Stimulated activated CD4-positive, alpha-beta T cell treated with anti-CD3 and anti-CD28 coated beads, TNF-alpha, amount 100 ng/mL, for 24 hours (primary cell): ENCODE results near the gene RETREG1.
"Not testable (repeated sequence)": the region's sequence is repeated elsewhere in the genome, so short reads cannot be mapped to it uniquely, and the experiment has no call there.

ENCODE experiments used
- DNase-seq, 3 experiments: peaks; one replicate each; pipeline ENCODE4 v3.0.0-alpha.2; 2020; ENCODE audit warnings: low read depth in 3 of 3

The RETREG1 gene, protein sequence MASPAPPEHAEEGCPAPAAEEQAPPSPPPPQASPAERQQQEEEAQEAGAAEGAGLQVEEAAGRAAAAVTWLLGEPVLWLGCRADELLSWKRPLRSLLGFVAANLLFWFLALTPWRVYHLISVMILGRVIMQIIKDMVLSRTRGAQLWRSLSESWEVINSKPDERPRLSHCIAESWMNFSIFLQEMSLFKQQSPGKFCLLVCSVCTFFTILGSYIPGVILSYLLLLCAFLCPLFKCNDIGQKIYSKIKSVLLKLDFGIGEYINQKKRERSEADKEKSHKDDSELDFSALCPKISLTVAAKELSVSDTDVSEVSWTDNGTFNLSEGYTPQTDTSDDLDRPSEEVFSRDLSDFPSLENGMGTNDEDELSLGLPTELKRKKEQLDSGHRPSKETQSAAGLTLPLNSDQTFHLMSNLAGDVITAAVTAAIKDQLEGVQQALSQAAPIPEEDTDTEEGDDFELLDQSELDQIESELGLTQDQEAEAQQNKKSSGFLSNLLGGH

DNA sequence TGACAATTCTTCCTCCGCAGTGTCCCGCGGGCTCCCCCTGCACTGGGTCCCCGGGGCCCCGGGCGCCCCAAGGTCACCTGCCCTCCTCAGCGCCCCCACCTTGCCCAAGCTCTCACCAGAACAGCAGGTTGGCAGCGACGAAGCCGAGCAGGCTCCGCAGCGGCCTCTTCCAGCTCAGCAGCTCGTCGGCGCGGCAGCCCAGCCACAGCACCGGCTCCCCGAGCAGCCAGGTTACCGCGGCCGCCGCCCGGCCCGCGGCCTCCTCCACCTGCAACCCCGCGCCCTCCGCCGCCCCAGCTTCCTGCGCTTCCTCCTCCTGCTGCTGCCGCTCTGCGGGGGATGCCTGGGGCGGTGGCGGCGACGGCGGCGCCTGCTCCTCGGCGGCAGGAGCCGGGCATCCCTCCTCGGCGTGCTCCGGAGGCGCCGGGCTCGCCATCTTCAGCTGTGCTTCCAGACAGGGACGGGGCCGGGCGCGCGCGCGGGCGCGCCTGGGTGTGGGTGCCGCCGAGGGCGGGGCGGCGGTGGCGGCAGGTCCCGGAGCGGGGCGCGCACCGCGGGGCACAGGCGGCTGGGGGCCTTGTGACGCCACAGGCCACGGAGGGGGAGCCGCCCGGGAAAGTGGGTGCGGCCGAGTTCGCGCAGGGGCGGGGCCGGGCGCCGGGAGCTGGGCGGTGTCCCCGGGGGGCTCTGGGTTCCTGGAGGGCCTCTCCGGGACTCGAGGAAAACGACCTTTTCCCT is at the start of gene RETREG1:
Gene RETREG1 (minus strand): TSS at position 462 of the 738 bp plus-strand sequence. CDS start 26 bp downstream, at position 436.
- peak; percentile 62 to 78 (median 74) for DNase-seq

DNA sequence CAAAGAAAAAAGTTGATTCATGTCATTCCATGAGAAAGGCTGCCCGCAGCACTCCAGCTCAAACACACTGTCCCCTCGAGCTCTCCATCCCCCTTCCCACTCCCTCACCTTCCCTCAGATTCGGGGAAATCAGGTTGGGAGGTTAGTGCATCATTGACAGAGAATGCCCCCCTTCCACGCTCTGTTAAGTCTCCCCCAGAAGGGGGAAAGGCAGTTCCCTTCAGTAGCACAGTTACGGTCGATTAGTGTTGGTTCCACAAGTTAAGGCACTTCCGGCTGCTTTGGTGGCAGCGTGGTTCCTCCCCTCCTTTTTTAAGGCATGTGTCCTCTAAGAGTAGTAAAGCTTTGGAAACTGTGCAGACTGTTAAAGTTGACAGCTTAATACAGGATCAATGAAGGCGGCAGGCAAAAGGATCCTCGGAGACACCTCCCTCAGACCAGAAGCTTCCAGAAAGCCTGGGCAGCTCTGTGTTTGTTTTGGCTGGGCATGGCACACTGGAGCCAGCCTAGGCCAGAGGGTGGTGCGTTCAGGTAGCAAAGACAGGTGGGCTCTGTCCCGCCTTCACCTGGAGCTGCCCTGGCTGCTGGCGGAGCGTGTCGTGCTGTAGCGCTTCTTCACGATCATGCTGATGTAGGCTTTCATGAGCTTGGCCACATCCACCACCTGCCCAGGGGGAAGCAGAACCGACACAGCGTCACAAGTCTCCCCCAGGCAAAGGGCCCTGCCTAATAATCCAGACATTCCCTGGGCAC is 49.5 kb upstream of the RETREG1 start:
- DNase-seq = no peak

DNA sequence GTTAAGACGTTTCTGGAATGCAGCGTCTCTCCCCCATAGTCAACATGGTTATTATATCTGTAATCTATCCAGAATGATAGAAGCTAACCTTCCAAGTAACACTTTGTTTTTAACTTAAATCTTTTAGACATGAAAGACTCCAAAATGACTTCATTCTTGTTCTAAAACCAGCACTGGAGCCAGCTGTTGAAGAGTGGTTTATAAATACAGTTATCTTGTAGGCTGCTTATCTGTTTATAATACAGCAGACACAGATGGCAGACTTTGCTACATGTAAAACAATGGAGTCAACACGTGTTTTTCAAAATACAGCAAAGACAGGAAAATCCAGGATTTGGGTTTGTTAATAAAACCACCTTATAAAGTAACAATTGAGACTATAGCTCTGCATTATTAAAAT is 48.8 kb upstream of the RETREG1 start:
- DNase-seq = no peak

DNA sequence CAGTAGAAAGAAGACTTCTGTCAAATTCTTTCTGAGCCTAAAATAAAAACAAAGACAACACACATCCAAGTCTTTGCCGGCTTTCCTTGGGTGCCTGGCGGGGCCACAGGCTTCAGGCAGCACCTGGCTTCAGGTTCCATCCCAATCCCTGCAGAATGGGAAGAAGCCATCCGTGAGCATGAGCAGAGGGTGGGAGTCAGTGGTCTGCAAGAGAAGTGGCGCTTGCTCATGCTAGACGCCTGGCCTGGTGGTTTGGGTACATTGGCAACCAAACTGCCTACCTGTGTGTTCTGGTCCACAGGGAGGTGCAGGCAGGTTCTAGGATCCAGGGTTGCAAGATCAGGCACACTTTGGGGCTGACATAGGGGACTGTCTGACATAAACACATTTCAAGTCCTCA is 47.6 kb upstream of the RETREG1 start:
- no peak for DNase-seq

DNA sequence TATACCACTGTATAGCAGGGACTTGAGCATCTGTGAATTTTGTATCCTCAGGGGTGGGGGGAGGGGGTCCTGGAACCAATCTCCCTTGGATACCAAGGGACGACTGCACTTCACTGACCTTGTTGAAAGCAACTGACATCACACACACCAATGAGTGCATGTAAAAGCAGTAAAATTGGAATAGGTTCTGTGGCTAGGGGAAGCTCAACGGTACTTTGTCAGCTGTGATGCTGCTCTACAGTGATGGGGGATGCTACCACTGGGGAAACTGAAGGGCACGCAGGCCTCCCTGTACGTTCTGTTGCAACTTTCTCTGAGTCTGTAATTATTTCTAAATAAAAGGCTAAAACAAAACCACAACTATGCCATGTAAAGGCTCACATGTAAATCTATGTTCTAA is 47.0 kb upstream of the RETREG1 start:
- no peak for DNase-seq

DNA sequence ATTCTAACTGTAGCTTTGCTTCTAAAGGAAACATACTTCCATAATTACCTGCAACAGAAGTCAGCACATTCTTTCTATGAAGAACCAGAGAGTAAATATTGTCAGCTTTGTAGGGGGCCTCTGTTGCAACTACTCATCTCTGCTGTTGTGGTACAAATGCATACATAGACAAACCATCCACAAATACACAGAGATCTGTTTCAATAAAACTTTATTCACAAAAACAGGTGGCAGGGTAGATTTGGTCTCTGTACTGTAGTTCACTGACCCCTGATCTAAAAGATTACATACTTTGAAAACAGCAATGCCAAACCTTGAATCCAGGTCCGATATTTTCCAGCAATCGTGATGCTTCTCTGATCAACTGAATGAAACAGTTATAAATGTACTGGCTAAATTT is 44.9 kb upstream of the RETREG1 start:
- DNase-seq = no peak

DNA sequence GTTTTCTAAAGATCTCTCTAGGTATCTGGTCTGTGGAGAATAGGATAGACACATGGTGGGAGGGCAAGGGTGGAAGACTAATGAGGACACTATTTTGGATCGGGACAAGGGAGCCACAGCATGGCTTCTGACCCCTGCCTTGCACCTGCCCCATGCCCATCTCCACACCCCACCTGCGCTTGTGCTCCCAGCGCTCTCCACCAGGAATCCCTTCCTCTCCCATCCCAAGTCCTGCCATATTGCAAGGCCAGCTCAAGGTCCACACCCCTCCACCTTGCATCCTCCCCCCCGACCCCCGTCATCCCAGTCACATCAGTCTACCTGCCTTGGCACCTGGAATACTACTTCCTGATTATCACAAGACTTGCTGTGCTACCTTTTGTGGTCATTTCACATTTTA is 44.2 kb upstream of the RETREG1 start:
- DNase-seq = no peak

DNA sequence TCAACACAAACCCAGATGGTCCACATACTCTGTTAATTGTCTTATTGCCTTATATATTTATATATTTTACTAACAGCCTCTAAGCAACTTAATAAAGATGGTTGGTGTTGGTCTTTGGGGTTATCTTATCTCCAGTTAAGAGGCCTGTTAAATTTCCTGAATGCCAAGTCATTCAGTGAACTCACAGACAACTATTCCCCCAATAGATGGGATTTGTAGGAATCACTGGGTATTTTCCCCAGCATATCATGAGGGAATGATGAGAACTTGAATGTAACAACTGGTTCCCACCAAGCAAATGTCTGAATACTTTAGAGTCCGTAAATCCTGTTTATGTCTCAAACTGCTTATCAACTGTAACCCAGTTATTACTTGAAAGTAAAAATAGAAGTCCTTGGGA is 42.7 kb upstream of the RETREG1 start:
- no peak for DNase-seq

DNA sequence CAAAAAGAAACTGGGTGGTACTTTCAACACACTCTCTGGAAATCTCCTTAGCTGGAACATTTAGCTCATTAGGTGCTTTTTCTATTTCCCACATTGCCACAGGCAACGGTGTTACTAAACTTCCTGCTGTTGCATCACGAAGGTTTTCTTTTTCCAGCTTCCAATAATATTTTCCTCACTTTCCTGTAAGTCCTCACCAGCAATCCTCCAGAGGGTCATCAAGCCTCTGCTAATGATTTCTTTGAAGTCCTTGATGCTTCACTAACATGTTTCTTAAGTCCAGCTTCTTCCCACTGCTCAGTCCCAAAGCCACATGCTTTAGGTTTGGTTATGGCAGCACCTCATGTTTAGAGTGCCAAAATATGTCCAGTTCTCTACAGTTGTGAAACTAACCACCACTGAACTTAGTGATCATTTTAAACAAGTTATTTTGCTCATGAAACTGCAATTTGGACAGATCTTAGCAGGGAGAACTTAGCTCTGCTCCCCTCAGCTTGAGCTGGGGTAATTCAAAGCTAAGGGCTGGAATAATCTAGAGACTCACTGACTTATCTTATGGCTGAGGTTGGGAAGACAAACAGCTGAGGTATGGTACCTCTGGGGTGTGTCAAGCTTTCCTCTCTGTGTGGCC is 39.9 kb upstream of the RETREG1 start:
- no peak for DNase-seq

DNA sequence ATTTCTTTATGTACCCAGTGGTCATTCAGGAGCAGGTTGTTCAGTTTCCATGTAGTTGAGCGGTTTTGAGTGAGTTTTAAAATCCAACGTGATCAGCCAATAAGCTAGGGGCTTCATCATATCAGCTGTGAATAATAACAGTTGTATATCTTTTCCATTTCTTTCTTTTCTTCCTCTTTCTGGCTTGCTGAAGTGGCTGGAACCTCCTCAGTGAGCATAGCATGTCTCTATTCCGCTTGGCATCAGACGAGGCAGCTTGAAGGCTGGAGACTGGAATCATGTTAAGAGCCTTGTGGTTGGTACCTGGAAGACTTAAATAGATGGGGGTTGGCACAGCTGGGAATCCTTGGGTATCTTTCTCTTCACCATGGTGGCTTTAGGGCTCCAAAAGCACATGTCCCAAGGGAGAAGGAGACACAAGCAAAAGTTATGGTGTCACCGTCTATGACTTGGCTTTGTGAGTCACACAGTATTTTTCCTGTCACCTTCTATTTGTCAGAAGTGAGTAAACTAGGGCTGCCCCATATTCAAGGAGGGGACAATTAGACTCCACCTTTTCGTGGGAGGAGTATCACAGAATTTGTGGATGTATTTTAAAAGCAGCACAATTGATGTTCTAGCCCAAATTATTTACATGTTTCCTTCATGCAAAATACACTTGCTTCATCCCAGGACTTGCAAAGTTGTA is 38.0 kb upstream of the RETREG1 start:
- no peak for DNase-seq

DNA sequence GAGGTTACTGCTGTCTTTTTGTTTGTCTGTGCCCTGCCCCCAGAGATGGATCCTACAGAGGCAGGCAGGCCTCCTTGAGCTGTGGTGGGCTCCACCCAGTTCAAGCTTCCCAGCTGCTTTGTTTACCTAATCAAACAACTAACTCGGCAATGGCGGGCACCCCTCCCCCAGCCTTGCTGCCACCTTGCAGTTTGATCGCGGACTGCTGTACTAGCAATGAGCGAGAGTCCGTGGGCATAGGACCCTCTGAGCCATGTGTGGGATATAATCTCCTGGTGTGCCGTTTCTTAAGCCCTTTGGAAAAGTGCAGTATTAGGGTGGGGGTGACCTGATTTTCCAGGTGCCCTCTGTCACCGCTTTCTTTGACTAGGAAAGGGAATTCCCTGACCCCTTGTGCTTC is 31.9 kb upstream of the RETREG1 start:
- DNase-seq = not testable (repeated sequence)

DNA sequence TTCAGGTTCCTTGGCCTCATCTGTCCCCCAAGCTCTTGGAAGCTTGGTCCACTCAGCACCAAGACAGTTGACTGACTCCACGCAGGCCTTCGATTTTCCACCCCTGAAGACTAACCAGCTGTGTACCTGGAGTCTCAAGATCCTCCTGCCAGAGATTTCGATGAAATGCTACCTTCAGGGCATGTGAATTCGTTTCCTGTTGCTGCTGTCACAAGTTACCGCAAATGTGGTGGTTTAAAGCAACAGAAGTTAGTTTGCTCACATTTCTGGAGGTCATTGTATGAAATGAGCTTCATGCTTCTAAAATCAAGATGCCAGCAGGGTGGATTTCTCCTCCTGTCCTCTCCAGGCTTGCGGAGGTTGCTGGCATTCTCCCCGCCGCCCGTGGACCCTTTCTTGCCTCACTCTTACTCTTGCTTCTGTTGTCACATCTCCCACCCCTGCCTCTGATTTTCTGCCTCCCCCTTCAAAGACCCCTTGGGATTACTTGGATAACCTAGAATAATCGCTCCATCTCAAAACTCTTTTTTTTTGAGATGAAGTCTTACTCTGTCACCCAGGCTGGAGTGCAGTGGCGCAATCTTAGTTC is 27.6 kb upstream of the RETREG1 start:
- DNase-seq = no peak

DNA sequence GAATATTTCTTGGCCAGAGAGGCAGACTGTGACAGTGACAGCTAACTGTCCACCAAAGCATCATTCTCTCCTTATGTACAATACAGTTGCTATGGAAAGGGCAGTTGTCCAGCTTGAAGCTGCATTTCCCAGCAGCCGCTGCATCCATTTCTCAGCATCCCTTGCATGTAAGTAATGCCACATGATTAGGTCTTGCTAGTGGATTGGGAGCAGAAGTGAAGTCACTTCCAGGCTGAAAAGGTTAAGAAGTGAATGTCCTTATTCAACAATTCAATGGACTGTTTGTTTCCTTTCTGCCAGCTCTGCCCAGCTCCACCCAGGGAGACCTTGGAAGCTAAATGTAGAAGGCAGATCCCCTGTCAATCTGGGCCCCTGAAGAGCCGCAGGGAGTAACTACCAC is 26.1 kb upstream of the RETREG1 start:
- DNase-seq = no peak

DNA sequence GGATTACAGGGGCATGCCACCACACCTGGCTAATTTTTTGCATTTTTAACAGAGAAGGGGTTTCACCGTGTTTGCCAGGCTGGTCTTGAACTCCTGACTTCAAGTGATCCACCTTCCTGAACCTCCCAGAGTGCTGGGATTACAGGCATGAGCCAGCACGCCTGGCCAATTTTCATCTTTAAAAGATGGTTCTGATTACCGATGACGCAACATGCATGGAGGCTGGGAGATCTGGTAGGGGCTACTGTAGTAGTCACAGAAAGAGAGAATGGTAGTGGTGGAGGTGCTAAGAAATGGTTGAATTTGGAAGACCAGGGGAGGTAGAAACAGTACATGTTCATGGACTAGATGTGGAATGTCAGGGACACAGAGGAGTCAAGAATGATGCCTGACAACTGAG is 22.4 kb upstream of the RETREG1 start:
- DNase-seq = no peak

DNA sequence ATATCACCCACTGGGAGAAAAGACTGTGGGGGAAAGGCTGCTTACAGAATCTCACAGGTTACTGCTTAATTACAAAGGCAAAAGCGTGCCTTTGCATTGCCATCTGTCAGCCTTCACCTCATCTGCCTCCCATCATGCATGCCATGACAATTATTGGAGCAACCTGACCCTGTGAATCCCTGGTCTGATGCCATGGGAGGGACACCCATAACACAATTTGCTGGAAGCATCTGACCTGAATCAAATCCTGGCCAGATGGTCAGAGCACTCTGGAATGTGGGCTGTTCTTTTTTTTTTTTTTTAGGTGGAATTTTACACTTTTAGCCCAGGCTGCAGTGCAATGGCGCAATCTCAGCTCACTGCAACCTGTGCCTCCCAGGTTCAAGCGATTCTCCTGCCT is 11.6 kb upstream of the RETREG1 start:
- DNase-seq = no peak

DNA sequence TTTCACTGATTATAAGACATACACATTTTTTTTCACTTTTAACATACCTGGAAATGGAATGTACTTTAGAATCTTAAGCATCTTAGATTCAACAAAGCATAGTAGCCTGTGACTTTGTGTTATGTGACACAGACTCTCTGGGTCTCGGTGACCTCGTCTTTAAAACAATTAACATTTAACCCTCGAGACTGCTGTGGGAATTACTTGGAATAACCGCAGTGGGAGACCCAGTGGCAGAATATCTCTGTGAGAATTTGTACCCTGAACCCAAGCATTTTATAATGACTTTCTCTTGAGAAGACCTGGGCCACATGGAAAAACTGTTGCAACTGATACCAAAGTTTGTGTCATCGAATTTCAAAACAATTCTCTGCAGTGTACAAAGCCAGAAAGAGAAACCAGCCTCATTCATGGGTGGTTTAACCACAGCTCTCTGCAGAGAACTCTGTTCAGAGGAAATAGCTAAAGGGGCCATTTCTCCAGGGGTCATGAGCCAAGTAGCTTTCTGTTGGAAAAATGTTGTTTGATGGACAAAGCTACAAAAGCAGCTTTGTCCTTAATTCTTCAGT is 10.0 kb upstream of the RETREG1 start:
- DNase-seq = no peak

DNA sequence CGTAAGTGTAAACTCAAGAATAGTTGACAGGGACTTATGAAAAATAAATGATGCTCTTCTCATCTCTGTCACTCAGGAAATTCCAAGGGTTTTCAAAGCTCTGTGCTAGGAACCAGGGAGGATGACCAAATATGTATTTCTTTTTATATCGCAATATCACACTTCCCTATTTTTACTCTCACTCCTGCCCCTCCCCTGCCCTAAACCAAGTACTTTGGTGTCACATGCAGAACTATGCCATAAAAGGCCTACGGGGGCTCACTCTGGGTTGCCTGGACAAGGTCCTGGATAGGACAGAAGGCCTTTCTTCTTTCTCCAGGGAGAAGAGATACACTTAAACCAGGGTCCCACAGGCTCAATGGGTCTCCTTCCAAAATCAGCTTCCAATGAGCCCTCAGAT is 8.3 kb upstream of the RETREG1 start:
- no peak for DNase-seq

DNA sequence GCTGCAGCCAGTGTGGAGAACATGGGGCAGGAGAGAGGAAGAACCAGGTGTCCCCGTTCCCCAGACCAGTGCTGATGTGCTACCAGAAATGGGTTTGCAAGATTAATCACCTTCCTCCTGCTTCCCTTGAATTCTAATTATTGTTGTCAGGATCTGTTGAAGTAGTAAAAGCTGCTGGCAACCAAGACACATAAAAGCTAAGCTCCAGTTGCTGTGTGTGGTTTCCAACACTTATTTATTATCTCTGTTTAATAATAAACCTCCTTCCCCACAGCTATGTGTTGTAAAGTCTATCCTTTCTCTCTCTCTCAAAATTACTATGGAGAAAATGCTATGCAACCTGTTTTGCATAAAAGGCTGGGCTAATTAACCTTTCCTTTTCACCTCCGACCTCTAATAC is 2.3 kb upstream of the RETREG1 start:
- DNase-seq = no peak

DNA sequence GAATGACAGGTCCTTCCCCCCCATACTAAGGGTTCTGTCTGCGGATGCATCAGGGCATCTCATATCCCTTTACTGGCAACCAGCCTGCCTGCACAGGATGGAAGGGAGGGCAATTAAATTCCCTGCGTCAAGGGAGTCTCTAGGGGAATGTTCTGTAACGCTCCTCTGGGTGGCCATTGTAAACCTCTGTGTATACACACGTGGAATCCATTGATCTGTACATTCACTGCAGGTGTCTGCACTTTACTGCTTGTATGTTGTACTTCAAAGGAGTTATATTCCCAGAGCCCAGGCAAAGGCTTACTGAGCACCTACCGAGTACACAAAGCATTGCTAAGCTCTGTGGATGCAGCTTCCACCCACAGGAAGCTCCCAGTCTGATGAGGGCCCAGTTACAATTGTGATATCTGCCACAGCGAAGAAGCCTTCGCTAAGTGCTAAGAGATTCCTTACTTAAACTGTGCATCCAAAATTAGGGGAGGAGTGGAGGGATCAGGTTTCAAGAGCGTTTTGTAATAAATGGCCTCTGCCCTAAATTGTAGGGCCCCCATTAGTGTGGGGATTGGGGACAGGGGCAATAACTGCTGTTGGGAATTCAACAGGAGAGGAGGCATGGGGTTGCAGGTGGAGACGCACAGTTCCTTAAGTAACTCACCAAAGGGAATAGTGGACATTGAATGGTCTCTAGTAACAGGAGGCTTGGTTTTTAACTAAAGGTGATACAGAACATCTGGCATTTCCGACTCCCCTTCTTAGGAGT is 1.5 kb upstream of the RETREG1 start:
- no peak for DNase-seq
